GM23338 (cell line): Measurements from ENCODE around the gene IFIT5. TPM values are rescaled to one million over a fixed set of nuclear protein-coding genes. Genes with fewer than 3 reads are reported as not detected.

Experiments used
- ATAC-seq: fragments of 200-7000 bp; cut with Tn5 transposase; 3 replicates; pipeline ENCODE4 v1.9.1; 2020
- DNase-seq: peaks from one replicate; pipeline ENCODE4 v3.0.0-alpha.2; 2015; ENCODE audit warnings: low spot score
- H2AFZ ChIP-seq: fragments of 200-600 bp; sonication (generic); 2 replicates; pipeline ENCODE4 v1.8.0; 2016; ENCODE audit warnings: antibody characterized with exemption, mild to moderate bottlenecking, moderate library complexity
- H3F3A ChIP-seq: fragments of 200-600 bp; sonication (generic); replicated peaks from 2 replicates; pipeline ENCODE4 v1.8.0; 2017; ENCODE audit warnings: antibody characterized with exemption, mixed run types, low read depth
- H3K27ac ChIP-seq: fragments of 200-600 bp; sonication (generic); 2 replicates; pipeline ENCODE4 v1.6.1; 2016; ENCODE audit warnings: low read depth
- H3K27me3 ChIP-seq: fragments of 200-600 bp; sonication (generic); 2 replicates; pipeline ENCODE4 v1.8.0; 2016; ENCODE audit warnings: mild to moderate bottlenecking, mixed run types, moderate library complexity; ENCODE audit not compliant: insufficient read depth
- H3K36me3 ChIP-seq: fragments of 200-600 bp; sonication (generic); 2 replicates; pipeline ENCODE4 v1.8.0; 2016; ENCODE audit warnings: mild to moderate bottlenecking; ENCODE audit not compliant: insufficient read depth
- H3K4me1 ChIP-seq: fragments of 200-600 bp; sonication (generic); 2 replicates; pipeline ENCODE4 v1.8.0; 2016; ENCODE audit warnings: mild to moderate bottlenecking, moderate library complexity; ENCODE audit not compliant: insufficient read depth
- H3K4me2 ChIP-seq: fragments of 200-600 bp; sonication (generic); 2 replicates; pipeline ENCODE4 v1.7.1; 2017; ENCODE audit warnings: mixed run types
- H3K4me3 ChIP-seq: fragments of 200-600 bp; sonication (generic); 2 replicates; pipeline ENCODE4 v1.6.1; 2016; ENCODE audit warnings: mixed run types
- H3K79me2 ChIP-seq: fragments of 200-600 bp; sonication (generic); replicated peaks from 2 replicates; pipeline ENCODE4 v1.8.0; 2017; ENCODE audit warnings: mild to moderate bottlenecking; ENCODE audit not compliant: insufficient read depth
- H3K9me2 ChIP-seq: fragments of 200-600 bp; sonication (generic); 2 replicates; pipeline ENCODE4 v1.8.0; 2017; ENCODE audit not compliant: insufficient read depth
- H4K20me1 ChIP-seq: fragments of 200-600 bp; sonication (generic); replicated peaks from 2 replicates; pipeline ENCODE4 v1.8.0; 2017; ENCODE audit warnings: mild to moderate bottlenecking; ENCODE audit not compliant: insufficient read depth
- H3K27ac Mint-ChIP-seq: 2 replicates; pipeline ENCODE4 v1.8.0; 2020; ENCODE audit warnings: inconsistent platforms, mild to moderate bottlenecking, moderate library complexity, mixed read lengths
- H3K27me3 Mint-ChIP-seq: 3 replicates; pipeline ENCODE4 v1.8.0; 2022; ENCODE audit warnings: low read depth, mild to moderate bottlenecking, moderate library complexity, mixed read lengths, inconsistent platforms; ENCODE audit not compliant: insufficient read depth, poor library complexity
- H3K36me3 Mint-ChIP-seq: 3 replicates; pipeline ENCODE4 v1.8.0; 2021; ENCODE audit warnings: low read depth, mild to moderate bottlenecking, inconsistent platforms, moderate library complexity, mixed read lengths
- H3K4me1 Mint-ChIP-seq: 3 replicates; pipeline ENCODE4 v1.8.0; 2020; ENCODE audit warnings: mild to moderate bottlenecking, inconsistent platforms, mixed read lengths
- H3K4me3 Mint-ChIP-seq: 3 replicates; pipeline ENCODE4 v1.8.0; 2021; ENCODE audit warnings: moderate library complexity, mild to moderate bottlenecking, inconsistent platforms, mixed read lengths
- H3K9me3 Mint-ChIP-seq: 3 replicates; pipeline ENCODE4 v1.8.0; 2020; ENCODE audit warnings: moderate library complexity, mild to moderate bottlenecking, inconsistent platforms, mixed read lengths
- ETS1 ChIP-seq: IDR thresholded peaks from 2 replicates; pipeline ENCODE4 v1.6.1; 2016; ENCODE audit warnings: antibody characterized with exemption
- EZH2 ChIP-seq: fragments of 200-600 bp; sonication (generic); IDR thresholded peaks from one replicate; pipeline ENCODE4 v1.8.0; 2017; ENCODE audit warnings: antibody characterized with exemption, mild to moderate bottlenecking, low read depth; ENCODE audit not compliant: unreplicated experiment
- REST ChIP-seq: IDR thresholded peaks from one replicate; pipeline ENCODE4 v1.6.1; 2018; ENCODE audit warnings: antibody characterized with exemption; ENCODE audit not compliant: unreplicated experiment
- ZNF462 ChIP-seq: fragments of 250-450 bp; sonication (Bioruptor Pico); IDR thresholded peaks from 2 replicates; pipeline ENCODE4 v1.5.0; 2020; ENCODE audit warnings: mild to moderate bottlenecking, moderate library complexity
- polyA plus RNA-seq: library from polyadenylated mRNA; unstranded; fragments of >200 nt; fragmentation: Nextera tagmentation; extraction: Ambion mirVana; gene quantifications from 2 replicates; pipeline ENCODE4 v1.2.1, GENCODE V29; 2016
- total RNA-seq: library from RNA; depleted of rRNA; stranded (reverse); fragments of >200 nt; shearing (Covaris generic); gene quantifications from 2 replicates; pipeline ENCODE4 v1.2.3, GENCODE V29; 2014

IFIT5 gene
- total and polyA plus RNA-seq, 2 experiments from 2014 or later = 2.7 to 3.2 TPM

GRCh38 chr10:89414879-89415821 is 782 bp downstream of the IFIT5 start:
- no peak for TF ChIP-seq ETS1
- no peak for TF ChIP-seq EZH2
- TF ChIP-seq REST = peak; percentile 31
- TF ChIP-seq ZNF462 = no peak
- Mint-ChIP-seq H3K27ac (no peak overlapping the region), H3K4me3 (peak overlapping the region; percentile 91), H3K36me3 (peaks cover 11% of the 10 kb centered on the region), H3K9me3 (peaks cover 10% of the 10 kb centered on the region), H3K4me1 (peaks cover 17% of the 10 kb centered on the region), H3K27me3 (peaks cover 27% of the 10 kb centered on the region)
- Histone ChIP-seq H4K20me1 (no peaks in the 10 kb centered on the region), H3K27ac (no peak overlapping the region), H3K4me3 (peak overlapping the region; percentile 70), H3K9me2 (no peaks in the 10 kb centered on the region), H3K27me3 (peaks cover 33% of the 10 kb centered on the region), H3K79me2 (no peaks in the 10 kb centered on the region), H3K4me1 (peaks cover 12% of the 10 kb centered on the region), H3F3A (0 out of 2 replicates have a peak, but pooled peaks cover 3% of the 10 kb centered on the region), H3K36me3 (no peaks in the 10 kb centered on the region), H2AFZ (peak overlapping the region; percentile 97), H3K4me2 (peak overlapping the region; percentile 83)
- peak; percentile 75 for ATAC-seq
- peak; percentile 60 for DNase-seq
